Ovary (tissue), 3 donors: ENCODE data around the gene MPP2.

ENCODE experiments used
- EP300 ChIP-seq: sonication (generic); formaldehyde crosslinking; IDR thresholded peaks from one replicate; pipeline ENCODE4 v1.6.1; 2017; ENCODE audit warnings: antibody characterized with exemption
- POLR2A ChIP-seq: fragments of 450-650 bp; IDR thresholded peaks from one replicate; pipeline ENCODE4 v1.6.1; 2017; ENCODE audit warnings: antibody characterized with exemption, mild to moderate bottlenecking, moderate library complexity
- TF ChIP-seq, protein P1 (sequence below), 3 donors: fragments of 450-650 bp in 2 of 3; fragments of 200-600 bp in 1 of 3; IDR thresholded peaks; one replicate each; pipeline versions ENCODE4 v1.5.1 to v1.8.0; 2016 to 2022; ENCODE audit warnings: antibody characterized with exemption in 3 of 3, mild to moderate bottlenecking in 1 of 3
- donor health status: DM: no; HTN: no; CAD: no.

- TF ChIP-seq, protein P1, sequence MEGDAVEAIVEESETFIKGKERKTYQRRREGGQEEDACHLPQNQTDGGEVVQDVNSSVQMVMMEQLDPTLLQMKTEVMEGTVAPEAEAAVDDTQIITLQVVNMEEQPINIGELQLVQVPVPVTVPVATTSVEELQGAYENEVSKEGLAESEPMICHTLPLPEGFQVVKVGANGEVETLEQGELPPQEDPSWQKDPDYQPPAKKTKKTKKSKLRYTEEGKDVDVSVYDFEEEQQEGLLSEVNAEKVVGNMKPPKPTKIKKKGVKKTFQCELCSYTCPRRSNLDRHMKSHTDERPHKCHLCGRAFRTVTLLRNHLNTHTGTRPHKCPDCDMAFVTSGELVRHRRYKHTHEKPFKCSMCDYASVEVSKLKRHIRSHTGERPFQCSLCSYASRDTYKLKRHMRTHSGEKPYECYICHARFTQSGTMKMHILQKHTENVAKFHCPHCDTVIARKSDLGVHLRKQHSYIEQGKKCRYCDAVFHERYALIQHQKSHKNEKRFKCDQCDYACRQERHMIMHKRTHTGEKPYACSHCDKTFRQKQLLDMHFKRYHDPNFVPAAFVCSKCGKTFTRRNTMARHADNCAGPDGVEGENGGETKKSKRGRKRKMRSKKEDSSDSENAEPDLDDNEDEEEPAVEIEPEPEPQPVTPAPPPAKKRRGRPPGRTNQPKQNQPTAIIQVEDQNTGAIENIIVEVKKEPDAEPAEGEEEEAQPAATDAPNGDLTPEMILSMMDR (IDR thresholded peaks at IDR 0.05) = no peak
- TF ChIP-seq POLR2A (no peak), EP300 (no peak)
Observed at GRCh38 chr17:43857141-43857540, 50.2 kb downstream of the MPP2 start.
